Measurements from ENCODE around the gene MAD1L1. TPM values are rescaled to one million over a fixed set of nuclear protein-coding genes. Genes with fewer than 3 reads are reported as not detected.

MAD1L1 gene
- total and polyA plus RNA-seq, 2 of the 8 experiments (the other 6 are each of a cell fraction or from before 2014, with no cell fraction given) = 40.4 to 44.6 TPM

- TF ChIP-seq KDM5A (IDR thresholded peaks at IDR 0.05; ENCODE audit: low read length) = no peak
- no peak for TF ChIP-seq ASH2L (IDR thresholded peaks at IDR 0.05; ENCODE audit: low read length)
- no peak for TF ChIP-seq SP4 (IDR thresholded peaks at IDR 0.05; ENCODE audit: low read length)
- TF ChIP-seq POLR2A (IDR thresholded peaks at IDR 0.05; ENCODE audit: control extremely low read depth in 1 of 2, low read depth in 2 of 2, low read length in 2 of 2) = no peak
- no peak for TF ChIP-seq RNF2 (IDR thresholded peaks at IDR 0.05; ENCODE audit: borderline replicate concordance, low read depth, low read length, missing control alignments, poor library complexity, severe bottlenecking)
- no peak for TF ChIP-seq TEAD4 (IDR thresholded peaks at IDR 0.05; ENCODE audit: low read depth, low read length)
These were observed 30.4 kb upstream of the MAD1L1 start (continued) for GRCh38 chr7:2263176-2263575.
